A549 (cell line): Measurements from ENCODE around the gene EPC2.

Experiments
- CTCF ChIP-seq: fragments of >200 bp; sonication (Bioruptor Twin); formaldehyde crosslinking; IDR thresholded peaks from 3 replicates; pipeline ENCODE4 v1.5.1; 2016
- HOXA7 ChIP-seq: fragments of 250-450 bp; sonication (Bioruptor Pico); IDR thresholded peaks from 2 replicates; pipeline ENCODE4 v1.5.0; 2020; ENCODE audit warnings: mild to moderate bottlenecking, moderate library complexity
- KDM1A ChIP-seq: fragments of 200-600 bp; sonication (generic); IDR thresholded peaks from 2 replicates; pipeline ENCODE4 v1.6.1; 2016; ENCODE audit warnings: low read depth, mild to moderate bottlenecking
- MAZ ChIP-seq: fragments of 150-350 bp; IDR thresholded peaks from 2 replicates; pipeline ENCODE4 v1.6.1; 2014; ENCODE audit warnings: antibody characterized with exemption, low read depth, low read length, borderline replicate concordance
- NFE2L2 ChIP-seq: fragments of 150-350 bp; conservative IDR thresholded peaks from 2 replicates; pipeline ENCODE4 v1.6.1; 2014; ENCODE audit warnings: low read length
- NR3C1 ChIP-seq: fragments of >200 bp; sonication (Bioruptor Twin); formaldehyde crosslinking; IDR thresholded peaks from 3 replicates; pipeline ENCODE4 v1.6.1; 2017
- PHF8 ChIP-seq: fragments of 200-600 bp; sonication (generic); IDR thresholded peaks from 2 replicates; pipeline ENCODE4 v1.6.1; 2016; ENCODE audit warnings: low read depth, mild to moderate bottlenecking, antibody characterized with exemption, moderate library complexity, borderline replicate concordance
- POLR2A ChIP-seq: IDR thresholded peaks from 2 replicates; pipeline ENCODE4 v1.6.1; 2012; ENCODE audit warnings: mild to moderate bottlenecking, low read length
- POLR2AphosphoS2 ChIP-seq: conservative IDR thresholded peaks from 2 replicates; pipeline ENCODE4 v1.6.1; 2012; ENCODE audit warnings: low read length, improper control_type of control experiment, inconsistent platforms
- RAD21 ChIP-seq, 2 experiments: fragments of >200 bp in 1 of 2; sonication (Bioruptor Twin) in 1 of 2; formaldehyde crosslinking in 1 of 2; IDR thresholded peaks in 1 of 2; conservative IDR thresholded peaks in 1 of 2; 2 replicates in 1 of 2; 3 replicates in 1 of 2; pipeline ENCODE4 v1.6.1; 2012 to 2018; ENCODE audit warnings: inconsistent platforms in 1 of 2
- RARB ChIP-seq: fragments of 250-450 bp; sonication (Bioruptor Pico); IDR thresholded peaks from 2 replicates; pipeline ENCODE4 v1.8.0; 2021; ENCODE audit warnings: mild to moderate bottlenecking, moderate library complexity
- ZFP36 ChIP-seq: fragments of 450-650 bp; IDR thresholded peaks from 2 replicates; pipeline ENCODE4 v1.6.1; 2014; ENCODE audit warnings: borderline replicate concordance; ENCODE audit not compliant: partially characterized antibody
- ZSCAN20 ChIP-seq: fragments of 250-450 bp; sonication (Bioruptor Pico); IDR thresholded peaks from 2 replicates; pipeline ENCODE4 v1.8.0; 2022; ENCODE audit warnings: mild to moderate bottlenecking, moderate library complexity

GRCh38 chr2:148615381-148615841, 29.1 kb upstream of the EPC2 start:
- TF ChIP-seq RARB = no peak
- no peak for TF ChIP-seq CTCF
- no peak for TF ChIP-seq POLR2A
- TF ChIP-seq POLR2AphosphoS2 = no peak
- no peak for TF ChIP-seq ZFP36
- no peak for TF ChIP-seq RAD21 (conservative IDR thresholded peaks at IDR 0.05 in 1 of 2, IDR thresholded peaks at IDR 0.05 in 1 of 2)
- no peak for TF ChIP-seq ZSCAN20
- TF ChIP-seq HOXA7 (CRISPR knock-in tag) = no peak
- no peak for TF ChIP-seq NR3C1
- no peak for TF ChIP-seq MAZ
- TF ChIP-seq PHF8 = no peak
- TF ChIP-seq KDM1A = no peak
- TF ChIP-seq NFE2L2 = no peak
